HG02623 (cell line): ENCODE data around the gene RNF181.
"Not testable (repeated sequence)": the region's sequence is repeated elsewhere in the genome, so short reads cannot be mapped to it uniquely, and the experiment has no call there.

Experiments used
- ATAC-seq: cut with Tn5 transposase; IDR thresholded peaks from one replicate; pipeline ENCODE4 v1.9.1; 2021; ENCODE audit warnings: moderate library complexity; ENCODE audit not compliant: unreplicated experiment

RNF181 gene

GRCh38 chr2:85577063-85577385 is 18.5 kb upstream of the RNF181 start:
- ATAC-seq, result no peak

GRCh38 chr2:85577386-85578242 is 17.9 kb upstream of the RNF181 start, which contains the start of gene VAMP8:
Gene VAMP8 (plus strand): TSS chr2:85577586. CDS start chr2:85577647, 61 bp downstream.
- no peak for ATAC-seq

GRCh38 chr2:85578243-85579180 is 17.0 kb upstream of the RNF181 start:
- ATAC-seq, result no peak

GRCh38 chr2:85579266-85579935 is 16.1 kb upstream of the RNF181 start:
- no peak for ATAC-seq

GRCh38 chr2:85580206-85580605 is 15.3 kb upstream of the RNF181 start:
- no peak for ATAC-seq

GRCh38 chr2:85582492-85582891 is 13.1 kb upstream of the RNF181 start:
- no peak for ATAC-seq

- peak; percentile 51 for ATAC-seq
Measured at GRCh38 chr2:85583667-85584353, 11.7 kb upstream of the RNF181 start.

GRCh38 chr2:85584354-85584856 is 11.1 kb upstream of the RNF181 start, which contains the start of gene VAMP5:
Gene VAMP5 (plus strand): TSS chr2:85584431. CDS start chr2:85584491, 60 bp downstream.
- ATAC-seq, result peak; percentile 29

GRCh38 chr2:85584857-85585780 is 10.4 kb upstream of the RNF181 start:
- ATAC-seq, result peak; percentile 45

- ATAC-seq, result no peak
Measured at GRCh38 chr2:85585781-85586105, 9.8 kb upstream of the RNF181 start.

- no peak for ATAC-seq
Measured at GRCh38 chr2:85588236-85588635, 7.3 kb upstream of the RNF181 start.

GRCh38 chr2:85588645-85589044 is 6.9 kb upstream of the RNF181 start:
- no peak for ATAC-seq

GRCh38 chr2:85589181-85589580 is 6.4 kb upstream of the RNF181 start:
- no peak for ATAC-seq

GRCh38 chr2:85589982-85590791 is 5.4 kb upstream of the RNF181 start:
- ATAC-seq, result no peak

- no peak for ATAC-seq
Measured at GRCh38 chr2:85590950-85591349, 4.6 kb upstream of the RNF181 start.

- no peak for ATAC-seq
Measured at GRCh38 chr2:85591563-85591962, 4.0 kb upstream of the RNF181 start.

- not testable (repeated sequence) for ATAC-seq
Measured at GRCh38 chr2:85592299-85592698, 3.2 kb upstream of the RNF181 start.

- ATAC-seq, result no peak
Measured at GRCh38 chr2:85593023-85593422, 2.5 kb upstream of the RNF181 start.
